ENCODE results near the gene PHACTR2.
"Not testable (repeated sequence)": the region's sequence is repeated elsewhere in the genome, so short reads cannot be mapped to it uniquely, and the experiment has no call there.

Gene PHACTR2

DNA sequence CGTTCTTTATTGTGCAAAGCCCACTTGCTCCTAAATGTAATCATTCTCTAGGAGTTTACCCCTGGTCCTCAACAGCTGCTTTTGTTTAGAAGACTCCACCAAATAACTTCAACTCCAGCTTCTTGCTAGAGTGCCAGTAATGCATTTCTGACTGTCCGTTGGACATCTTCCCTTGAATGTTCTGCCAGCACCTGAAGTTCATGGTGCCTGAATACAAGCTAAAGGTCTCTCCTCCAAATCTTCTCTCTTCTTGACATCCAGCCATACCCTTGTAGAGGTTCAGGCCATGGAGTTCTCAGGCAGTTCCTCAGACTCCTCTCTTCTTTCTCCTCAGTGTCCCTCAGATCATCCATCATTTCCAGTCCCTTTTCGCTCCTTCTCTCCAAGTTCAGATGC is 21.7 kb downstream of the PHACTR2 start:
- DNase-seq = no peak

DNA sequence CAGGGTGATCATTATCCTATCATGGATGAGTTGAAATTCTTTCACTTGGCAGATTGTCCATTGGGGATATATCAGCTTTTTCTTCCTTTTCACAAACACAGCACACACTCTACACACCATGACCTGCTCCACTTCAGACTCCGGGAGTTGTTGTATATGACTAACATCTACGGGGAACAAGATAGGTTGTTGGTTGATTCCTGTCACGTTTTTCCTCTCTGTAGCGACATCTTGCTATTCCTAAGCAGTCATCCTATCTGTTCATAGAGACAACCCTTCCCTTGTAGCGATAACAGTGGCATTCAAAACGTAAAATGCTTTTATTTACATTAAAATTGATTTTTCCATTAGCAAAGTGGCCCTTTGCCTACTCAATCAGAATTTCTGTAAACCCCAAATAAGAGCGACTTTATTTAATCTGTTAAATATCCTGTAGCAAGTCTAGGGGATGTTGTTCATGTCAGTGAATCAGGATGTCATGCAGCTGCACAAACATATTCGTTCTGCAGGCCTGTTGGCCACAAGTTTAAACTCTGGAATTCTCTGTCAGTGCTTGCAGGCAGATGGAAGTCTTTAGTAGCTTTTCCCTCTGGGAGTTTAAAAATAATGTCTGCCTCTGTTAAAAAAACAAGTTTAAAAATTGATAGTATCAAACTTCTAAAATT is 23.1 kb downstream of the PHACTR2 start:
- DNase-seq = no peak

DNA sequence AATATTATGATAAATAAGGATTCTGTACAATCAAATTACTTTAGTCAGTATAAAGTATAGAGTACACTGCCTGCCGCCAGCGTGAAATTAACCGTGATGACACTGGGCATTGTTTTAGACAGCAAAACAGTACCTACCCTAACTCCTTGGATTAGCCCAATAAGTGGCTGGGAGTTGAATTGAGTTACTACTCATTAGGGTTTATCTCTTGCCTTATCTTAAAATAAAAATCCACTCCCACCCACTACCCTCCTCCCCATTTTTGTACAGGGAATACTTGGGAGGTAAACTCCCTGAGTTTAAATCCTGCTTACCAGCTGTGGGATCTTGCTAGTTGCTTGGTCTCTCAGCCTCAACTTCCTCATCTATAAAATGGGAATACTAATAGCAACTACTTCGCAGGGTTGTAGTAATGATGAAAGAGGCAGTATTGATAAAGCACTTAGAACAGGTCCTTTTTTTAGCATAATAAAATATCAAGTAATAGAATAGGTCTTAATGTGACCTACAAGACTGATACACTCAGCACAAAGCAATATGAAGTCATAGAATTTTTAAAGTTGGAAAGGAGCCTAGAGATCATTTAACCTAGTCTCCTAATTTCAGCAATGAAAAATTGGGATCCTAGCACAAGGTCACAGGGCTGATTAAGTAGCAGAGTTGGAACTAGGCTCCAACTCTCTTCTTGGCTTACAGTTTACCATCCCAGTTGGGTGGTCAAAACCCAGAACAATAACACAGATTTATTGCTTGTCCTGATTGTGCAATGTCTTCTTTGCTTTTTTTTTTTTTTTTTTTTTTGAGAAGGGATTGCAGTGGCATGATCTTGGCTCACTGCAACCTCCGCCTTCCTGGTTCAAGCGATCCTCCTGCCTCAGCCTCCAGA is 23.8 kb downstream of the PHACTR2 start:
- no peak for DNase-seq

DNA sequence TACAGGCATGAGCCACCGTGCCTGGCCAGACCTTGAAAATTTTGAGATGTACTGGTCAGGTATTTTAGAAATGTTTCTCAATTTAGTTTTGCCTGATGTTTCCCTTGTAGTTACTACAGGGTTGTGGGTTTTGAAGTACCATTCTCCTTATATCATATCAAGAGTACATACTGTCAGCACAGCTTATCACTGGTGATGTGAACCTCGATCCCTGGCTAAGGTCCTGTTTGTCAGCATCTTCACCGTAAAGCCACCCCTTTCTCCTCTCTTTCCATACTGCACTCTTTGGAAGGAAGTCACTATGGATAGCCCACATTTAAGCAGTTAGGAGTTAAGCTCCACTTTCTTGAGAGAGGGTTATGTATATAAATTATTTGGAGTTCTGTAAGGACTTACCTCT is 27.8 kb downstream of the PHACTR2 start:
- no peak for DNase-seq

DNA sequence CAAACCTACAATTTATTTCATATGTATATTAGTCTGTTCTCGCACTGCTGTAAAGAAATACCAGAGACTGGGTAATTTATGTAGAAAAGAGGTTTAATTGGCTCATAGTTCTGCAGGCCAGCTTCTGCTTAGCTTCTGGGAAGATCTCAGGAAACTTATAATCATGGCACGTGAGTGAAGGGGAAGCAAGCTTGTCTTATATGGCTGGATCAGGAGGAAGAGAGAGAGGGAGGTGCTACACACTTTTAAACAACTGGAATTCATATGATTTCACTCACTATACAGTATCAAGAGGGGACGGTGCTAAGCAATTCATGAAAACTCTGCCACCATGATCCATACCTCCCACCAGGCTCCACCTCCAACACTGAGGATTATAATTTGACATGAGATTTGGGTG is 29.9 kb downstream of the PHACTR2 start:
- no peak for DNase-seq

DNA sequence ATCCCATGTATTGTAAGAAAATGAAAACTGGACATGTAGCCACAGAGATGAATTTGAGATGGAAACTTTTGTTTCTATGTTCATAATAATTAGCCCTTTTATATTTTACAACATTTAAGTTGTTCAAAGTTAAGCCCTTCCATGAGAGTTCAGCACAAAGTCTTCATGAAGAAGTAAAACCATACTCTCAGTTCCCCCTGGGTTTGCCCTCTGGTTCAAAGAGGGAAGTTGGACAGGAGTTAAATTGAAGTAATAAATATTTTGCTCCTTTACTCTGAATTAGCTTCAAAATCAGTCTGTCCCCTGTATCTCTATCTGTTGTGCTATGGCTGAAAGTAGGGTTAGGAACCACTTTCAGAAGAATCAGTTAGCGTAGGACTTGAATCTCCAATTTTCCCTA is 31.1 kb downstream of the PHACTR2 start:
- no peak for DNase-seq

DNA sequence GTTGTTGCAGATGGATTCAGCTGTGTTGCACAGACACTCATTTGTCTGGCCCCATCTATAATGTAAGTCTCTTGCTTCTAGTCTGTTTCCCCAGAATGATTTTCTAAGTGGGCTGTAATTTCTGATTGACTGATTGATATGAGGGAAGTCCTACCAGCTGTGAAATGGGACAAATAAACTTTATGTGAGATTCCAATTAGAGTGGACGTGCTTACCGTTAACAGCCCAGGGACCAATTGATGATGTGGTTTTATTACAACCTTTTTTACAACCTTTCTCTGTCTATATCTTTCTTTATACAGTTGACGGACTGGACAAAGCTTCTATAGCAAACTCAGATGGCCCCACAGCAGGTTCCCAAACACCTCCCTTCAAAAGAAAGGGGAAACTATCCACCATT is 33.9 kb downstream of the PHACTR2 start:
- no peak for DNase-seq

DNA sequence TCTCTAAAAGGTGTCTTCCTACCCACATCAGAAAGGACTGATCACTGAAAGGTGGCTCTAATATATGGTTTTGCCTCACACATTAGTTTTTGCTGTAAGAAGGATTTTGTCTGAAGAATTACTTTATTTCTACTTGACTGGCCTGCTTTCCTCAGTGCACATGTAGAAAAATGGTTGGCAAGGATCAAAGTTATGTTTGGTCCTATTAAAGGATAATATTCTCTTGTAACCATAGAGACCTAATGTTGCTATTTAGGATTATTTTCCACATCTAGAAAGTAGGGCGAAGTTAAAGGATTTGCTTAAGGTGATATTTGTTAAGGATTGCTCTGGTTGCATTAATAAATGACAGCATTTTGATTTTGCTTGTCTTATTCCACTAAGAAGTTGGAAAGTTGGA is 40.7 kb downstream of the PHACTR2 start:
- no peak for DNase-seq

DNA sequence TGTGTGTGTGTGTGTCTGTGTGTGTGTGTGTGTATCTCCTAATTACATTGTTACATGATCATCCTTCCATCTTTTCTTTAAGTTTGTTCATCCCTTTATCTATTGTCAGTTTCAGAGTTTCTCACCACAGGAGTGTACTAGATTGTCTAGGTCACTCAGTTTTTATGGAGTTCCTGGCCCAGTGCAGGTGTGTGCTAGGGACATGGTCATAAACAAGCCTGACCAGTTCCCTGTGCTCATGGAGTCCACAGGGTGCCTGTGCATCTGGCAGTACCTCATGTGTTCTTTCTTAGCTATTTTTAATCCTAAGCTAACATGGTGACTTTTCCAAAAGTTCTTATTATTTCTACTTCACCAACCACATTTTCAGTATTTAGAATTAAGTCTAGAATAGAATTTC is 43.9 kb downstream of the PHACTR2 start:
- DNase-seq = no peak

DNA sequence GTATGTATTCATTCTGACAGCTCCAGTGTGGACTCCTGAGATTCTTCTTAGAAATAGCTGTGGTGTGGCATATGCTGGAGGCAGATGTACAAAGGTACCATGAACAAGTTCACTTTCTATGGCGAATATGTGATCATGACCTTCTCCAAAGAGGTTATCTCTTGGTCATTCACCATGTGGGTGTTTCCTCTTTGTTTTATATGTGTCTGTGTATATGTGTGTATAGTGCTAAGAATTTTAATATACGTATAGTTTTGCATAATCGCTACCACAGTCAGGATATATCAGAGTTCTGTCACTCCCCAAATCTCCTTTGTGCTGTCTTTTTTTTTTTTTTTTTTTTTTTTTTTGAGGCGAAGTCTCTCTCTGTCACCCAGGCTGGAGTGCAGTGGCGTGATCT is 47.1 kb downstream of the PHACTR2 start:
- DNase-seq = no peak

DNA sequence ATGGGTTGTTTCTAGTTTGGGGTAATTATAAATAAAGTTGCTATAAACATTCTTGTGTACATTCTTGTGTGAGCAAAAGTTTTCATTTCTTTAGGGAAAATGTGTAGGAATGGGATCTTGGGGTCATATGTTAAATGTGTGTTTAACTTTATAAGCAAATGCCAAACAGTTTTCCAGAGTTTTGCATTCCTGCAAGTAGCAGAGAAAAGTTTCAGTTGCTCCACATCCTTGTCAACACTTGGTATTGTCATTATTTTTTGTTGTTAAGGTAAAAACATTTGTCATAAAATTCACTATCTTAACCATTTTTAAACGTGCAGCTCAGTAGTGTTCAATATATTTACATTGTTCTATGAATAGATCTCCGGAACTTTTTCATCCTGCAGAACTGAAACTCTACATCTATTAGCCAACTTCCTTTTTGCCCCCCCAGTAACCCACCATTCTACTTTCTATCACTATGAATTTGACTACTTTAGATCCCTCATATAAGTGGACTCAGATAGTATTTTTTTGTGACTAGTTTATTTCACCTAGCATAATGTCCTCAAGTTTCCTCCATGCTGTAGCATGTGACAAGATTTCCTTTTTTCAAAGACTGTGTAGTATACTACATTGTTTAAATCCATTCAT is 48.4 kb downstream of the PHACTR2 start:
- DNase-seq = no peak

DNA sequence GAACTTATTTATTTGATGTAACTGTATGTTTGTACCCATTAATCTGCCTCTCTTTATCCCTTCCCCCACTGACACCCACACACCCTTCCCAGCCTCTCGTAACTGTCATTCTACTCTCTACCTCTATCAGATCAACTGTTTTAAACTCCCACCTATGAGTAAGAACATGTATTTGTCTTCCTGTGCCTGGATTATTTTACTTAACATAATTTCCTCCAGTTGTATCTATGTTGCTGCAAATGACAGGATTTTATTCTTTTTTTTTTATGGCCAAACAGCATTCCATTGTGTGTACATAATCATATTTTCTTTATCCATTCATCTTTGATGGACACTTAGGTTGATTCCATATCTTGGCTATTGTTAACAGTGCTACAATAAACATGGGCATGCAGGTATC is 49.3 kb downstream of the PHACTR2 start:
- DNase-seq = no peak

DNA sequence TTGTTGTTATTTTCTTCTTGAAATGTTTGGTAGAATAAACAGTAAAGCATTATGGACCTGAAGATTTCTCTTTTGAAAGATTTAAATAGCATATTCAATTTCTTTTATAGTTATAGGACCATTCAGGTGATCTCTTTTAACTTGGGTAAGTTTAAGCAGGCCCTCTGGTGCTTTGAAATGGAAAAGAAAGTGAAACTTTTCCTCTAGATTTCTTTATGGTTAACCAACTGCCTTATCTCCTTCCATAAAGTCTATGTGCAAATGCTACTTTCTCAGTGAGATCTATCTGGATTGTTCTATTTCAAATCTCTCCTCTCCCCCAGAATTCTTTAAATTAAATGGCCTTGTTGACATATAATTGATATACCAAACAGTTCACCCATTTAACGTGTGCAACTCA is 54.0 kb downstream of the PHACTR2 start:
- no peak for DNase-seq

DNA sequence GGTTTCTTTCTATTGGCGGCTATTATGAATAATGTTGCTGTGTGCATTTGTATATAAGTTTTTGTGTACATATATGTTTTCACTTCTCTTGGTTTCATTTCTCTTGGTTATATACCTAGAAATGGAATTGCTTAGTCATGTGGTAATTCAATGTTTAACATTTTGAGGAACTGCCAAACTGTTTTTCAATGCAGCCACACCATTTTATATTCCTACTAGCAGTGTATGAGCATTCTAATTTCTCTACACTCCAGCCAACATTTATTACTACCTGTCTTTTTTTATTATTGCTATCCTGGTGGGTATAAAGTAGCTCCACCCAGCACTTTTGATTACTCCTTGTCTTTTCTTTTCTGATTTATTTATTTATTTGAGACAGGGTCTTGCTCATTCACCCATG is 54.8 kb downstream of the PHACTR2 start:
- no peak for DNase-seq

DNA sequence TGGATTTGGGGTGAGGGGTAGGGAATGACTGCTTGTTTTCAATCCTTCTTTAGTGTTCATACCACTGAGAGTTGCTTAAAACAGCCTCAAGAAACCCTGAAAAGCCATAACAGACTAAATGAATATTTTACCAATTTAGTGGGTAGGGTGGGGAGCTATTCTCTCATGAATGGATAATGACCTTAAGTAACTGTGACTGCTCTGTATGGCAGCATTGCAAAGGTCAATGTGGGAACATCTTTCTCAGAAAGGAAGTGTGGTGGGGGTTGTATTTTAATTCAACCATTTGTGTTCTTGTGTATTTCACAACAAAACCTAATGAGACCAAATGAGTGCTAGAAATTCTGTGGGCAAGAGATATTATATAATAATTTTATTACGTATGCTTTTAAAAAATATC is 55.7 kb downstream of the PHACTR2 start:
- DNase-seq = no peak

DNA sequence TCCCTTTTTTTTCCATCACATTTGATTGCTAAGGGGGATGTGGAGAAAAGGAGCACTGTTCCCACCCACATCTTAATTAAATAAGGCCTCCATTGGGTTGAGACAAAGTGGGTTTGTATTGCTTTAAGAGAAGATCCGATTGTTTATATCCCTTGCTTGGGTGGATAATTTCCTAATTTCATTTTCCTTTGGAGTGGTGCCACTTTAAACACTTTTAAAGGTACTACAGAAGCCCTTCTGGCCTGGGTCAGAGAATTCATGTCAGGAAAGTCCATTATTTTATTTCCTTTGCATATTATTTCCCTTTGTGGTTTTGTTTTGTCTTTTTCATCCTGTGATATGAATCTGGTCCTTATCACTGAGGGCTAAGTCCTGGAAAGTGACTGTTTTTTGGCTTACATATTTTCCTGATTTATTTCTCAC is 56.9 kb downstream of the PHACTR2 start:
- no peak for DNase-seq

DNA sequence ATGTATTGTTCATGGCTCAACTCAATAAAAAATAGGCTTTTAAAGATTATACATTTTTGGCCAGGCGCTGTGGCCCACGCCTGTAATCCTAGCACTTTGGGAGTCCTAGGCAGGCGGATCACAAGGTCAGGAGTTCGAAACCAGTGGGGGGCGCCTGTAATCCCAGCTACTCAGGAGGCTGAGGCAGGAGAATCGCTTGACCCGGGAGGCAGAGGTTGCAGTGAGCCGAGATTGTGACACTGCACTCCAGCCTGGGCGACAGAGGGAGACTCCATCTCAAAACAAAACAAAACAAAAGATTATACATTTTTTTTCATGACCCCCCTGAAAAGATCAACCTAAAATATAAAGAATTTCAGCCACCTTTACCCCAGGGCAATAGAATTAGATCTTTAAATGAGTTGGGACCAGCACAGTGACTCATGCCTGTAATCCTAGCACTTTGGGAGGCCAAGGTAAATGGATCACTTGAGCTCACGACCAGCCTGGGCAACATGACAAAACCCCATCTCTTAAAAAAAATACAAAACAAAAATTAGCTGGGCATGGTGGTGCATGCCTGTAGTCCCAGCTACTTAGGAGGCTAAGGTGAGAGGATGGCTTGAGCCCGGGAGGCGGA is 60.4 kb downstream of the PHACTR2 start:
- DNase-seq = not testable (repeated sequence)

DNA sequence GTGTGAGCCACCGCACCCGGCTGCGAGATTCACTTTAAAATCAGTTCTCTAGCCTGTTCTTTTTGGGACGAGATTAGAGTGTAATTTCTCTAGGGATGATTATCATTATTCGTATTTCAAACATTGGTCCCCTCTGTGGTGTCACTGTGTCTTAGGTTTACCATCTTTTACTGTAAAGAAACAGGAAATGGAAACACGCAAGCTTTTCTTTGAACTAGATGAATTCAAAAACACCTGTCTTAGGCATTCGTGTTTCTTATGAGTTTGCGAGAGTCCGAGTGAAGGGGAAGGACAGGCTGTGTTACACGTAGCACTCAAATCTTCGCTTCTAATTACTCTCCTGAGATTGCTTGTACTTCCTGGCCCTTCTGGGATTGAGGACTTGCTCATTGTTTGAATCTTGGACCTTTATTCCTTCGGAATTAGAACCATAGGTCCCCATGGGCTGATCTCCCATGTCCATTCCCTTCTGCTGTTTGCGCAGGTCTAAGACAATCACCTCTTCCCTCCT is 61.6 kb downstream of the PHACTR2 start:
- DNase-seq = no peak

DNA sequence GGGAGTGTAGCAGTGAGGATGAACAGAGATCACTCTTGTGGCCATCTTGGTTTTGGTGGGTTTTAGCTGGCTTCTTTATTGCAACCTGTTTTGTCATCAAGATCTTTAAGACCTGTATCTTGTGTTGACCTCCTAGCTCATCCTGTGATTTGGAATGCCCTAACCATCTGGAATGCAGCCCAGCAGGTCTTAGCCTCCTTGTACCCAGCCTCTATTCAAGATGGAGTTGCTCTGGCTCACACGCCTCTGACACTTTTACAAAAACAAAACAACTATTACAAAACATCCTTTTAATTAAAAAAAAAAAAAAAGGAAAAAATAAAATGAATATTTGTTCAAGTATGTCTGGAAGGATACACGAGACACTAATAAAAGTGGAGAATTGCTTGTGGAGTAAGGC is 62.4 kb downstream of the PHACTR2 start:
- DNase-seq = no peak

DNA sequence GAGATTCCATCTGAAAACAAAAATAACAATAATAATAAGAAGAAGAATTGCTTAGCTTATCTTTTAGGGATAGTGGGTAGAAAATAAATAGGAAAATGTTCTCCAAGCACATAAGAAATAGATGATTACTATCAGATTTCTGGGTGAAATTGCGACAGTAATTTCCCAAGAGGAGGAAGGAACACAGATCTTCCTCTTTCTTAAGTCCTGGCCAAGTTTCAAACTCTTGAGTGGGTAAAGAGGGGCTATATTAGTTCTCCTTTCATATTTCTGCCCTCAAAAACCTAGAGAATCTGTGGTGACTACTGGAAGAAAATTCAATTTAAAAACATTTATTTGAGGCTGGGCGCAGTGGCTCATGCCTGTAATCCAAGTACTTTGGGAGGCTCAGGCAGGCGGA is 63.7 kb downstream of the PHACTR2 start:
- DNase-seq = no peak

DNA sequence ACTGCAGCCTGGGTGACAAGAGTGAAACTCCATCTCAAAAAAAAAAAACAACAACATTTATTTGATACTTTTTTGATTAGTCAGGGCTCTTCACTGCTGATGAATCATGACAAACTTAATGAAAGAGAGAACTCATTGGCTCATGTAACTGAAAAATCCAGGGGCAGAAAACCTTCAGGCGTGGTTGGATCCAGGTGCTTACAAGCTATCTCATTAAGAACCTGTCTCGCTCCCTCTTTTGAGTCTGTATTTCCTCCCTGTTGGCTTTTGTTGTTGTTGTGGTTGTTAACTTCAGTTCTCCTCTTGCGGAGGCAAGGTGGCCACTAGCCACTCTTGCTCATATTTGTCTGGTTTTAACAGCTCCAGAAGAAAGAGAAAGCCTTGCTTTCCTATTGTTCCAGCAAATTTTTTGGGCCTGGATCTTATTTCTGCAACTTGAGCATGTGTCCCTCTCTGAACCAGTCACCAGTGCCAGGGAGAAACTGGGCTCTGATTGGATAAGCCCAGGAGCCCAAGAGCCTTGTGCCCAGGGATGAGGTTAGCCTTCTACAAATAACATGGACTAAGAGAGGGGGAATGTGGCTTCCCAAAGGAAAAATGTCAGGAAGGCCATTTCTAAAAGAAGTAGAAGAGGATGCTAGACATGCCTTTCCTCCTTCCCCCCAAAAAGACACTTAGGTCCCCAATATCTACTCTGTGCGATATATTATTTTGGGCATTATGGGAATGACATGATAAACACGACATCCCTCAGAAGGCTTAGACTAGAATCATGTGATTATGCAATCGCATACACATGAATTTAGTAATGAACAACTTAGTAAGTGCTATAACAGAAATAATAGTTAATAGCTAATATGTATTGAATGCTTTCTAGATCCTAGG is 64.5 kb downstream of the PHACTR2 start:
- DNase-seq = no peak

DNA sequence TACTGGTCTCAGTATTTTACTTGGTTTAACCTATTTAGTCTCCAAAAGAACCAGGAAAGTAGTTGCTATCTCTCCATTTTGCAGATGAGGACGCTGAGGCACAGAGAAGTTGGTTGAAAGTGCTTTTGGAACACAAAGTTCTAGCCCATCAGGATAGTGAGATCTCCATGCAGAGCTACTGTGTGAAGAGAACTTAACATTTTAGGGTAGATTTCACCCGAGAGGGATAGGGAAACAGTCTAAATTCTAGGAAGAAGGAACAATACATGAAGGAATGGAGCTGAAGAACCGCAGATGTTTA is 65.1 kb downstream of the PHACTR2 start:
- no peak for DNase-seq

Data from CD4-positive, alpha-beta T cell treated with Interleukin-17A for 1 hour (primary cell).